HepG2 (cell line): Measurements from ENCODE around the gene SLC19A3. TPM values are rescaled to one million over a fixed set of nuclear protein-coding genes. Genes with fewer than 3 reads are reported as not detected.

Experiments
- EEA1 ChIP-seq: sonication (generic); formaldehyde crosslinking; IDR thresholded peaks from 2 replicates; pipeline ENCODE4 v1.5.1; 2020; ENCODE audit warnings: mild to moderate bottlenecking, missing genetic modification reagents, borderline replicate concordance
- HNRNPLL ChIP-seq: fragments of 200-400 bp; formaldehyde crosslinking; IDR thresholded peaks from 2 replicates; pipeline ENCODE4 v1.6.1; 2017; ENCODE audit warnings: mild to moderate bottlenecking, low read depth, low read length; ENCODE audit not compliant: poor library complexity, severe bottlenecking
- KDM4B ChIP-seq: sonication (generic); formaldehyde crosslinking; IDR thresholded peaks from 2 replicates; pipeline ENCODE4 v1.4.0; 2020; ENCODE audit warnings: missing genetic modification reagents
- TAF15 ChIP-seq: fragments of 200-400 bp; formaldehyde crosslinking; IDR thresholded peaks from one replicate; pipeline ENCODE4 v1.6.1; 2018; ENCODE audit warnings: mild to moderate bottlenecking, low read depth, low read length; ENCODE audit not compliant: poor library complexity, severe bottlenecking
- ZNF20 ChIP-seq: sonication (generic); formaldehyde crosslinking; IDR thresholded peaks from 2 replicates; pipeline ENCODE4 v1.4.0; 2020; ENCODE audit warnings: mild to moderate bottlenecking, moderate library complexity, missing genetic modification reagents
- ZNF562 ChIP-seq: sonication (generic); formaldehyde crosslinking; IDR thresholded peaks from 2 replicates; pipeline ENCODE4 v1.8.0; 2022; ENCODE audit warnings: missing genetic modification reagents, borderline replicate concordance
- polyA plus RNA-seq, 8 experiments: library from polyadenylated mRNA; depleted of rRNA in 3 of 8; stranded (reverse) in 7 of 8; unstranded in 1 of 8; fragments of >200 nt; fragmentation: Illumina TruSeq in 4 of 8; extraction: Trizol in 4 of 8; gene quantifications; 2 replicates each; pipeline versions ENCODE4 v1.2.1 to v1.2.3, GENCODE V29; 2011 to 2016; ENCODE audit warnings: low read depth in 4 of 8, missing spikeins in 1 of 8, mixed read lengths in 1 of 8; ENCODE audit not compliant: insufficient read depth in 1 of 8
- total RNA-seq, 5 experiments: library from RNA; depleted of rRNA; stranded (reverse); fragments of >200 nt; fragmentation: Illumina TruSeq; extraction: Trizol; gene quantifications; 2 replicates each; pipeline ENCODE4 v1.2.3, GENCODE V29; 2016; ENCODE audit warnings: low read depth in 1 of 5
- TF ChIP-seq, protein P1 (sequence below): sonication (generic); formaldehyde crosslinking; IDR thresholded peaks from 2 replicates; pipeline ENCODE4 v1.4.0; 2020; ENCODE audit warnings: mild to moderate bottlenecking, missing genetic modification reagents
- TF ChIP-seq, protein P2 (sequence below): sonication (generic); formaldehyde crosslinking; IDR thresholded peaks from 2 replicates; pipeline ENCODE4 v1.5.0; 2020; ENCODE audit warnings: mild to moderate bottlenecking, missing genetic modification reagents, moderate library complexity
- TF ChIP-seq, protein P3 (sequence below): sonication (generic); formaldehyde crosslinking; IDR thresholded peaks from 2 replicates; pipeline ENCODE4 v1.5.1; 2020; ENCODE audit warnings: missing genetic modification reagents, mild to moderate bottlenecking, borderline replicate concordance
- TF ChIP-seq, protein P4 (sequence below): sonication (generic); formaldehyde crosslinking; IDR thresholded peaks from 2 replicates; pipeline ENCODE4 v1.5.0; 2020; ENCODE audit warnings: missing genetic modification reagents, mild to moderate bottlenecking, borderline replicate concordance
- TF ChIP-seq, protein P5 (sequence below): sonication (generic); formaldehyde crosslinking; IDR thresholded peaks from 2 replicates; pipeline ENCODE4 v1.4.0; 2020; ENCODE audit warnings: missing genetic modification reagents, mild to moderate bottlenecking, borderline replicate concordance

Gene SLC19A3
- total and polyA plus RNA-seq, 2 of the 13 experiments (the other 11 are each of a cell fraction or from before 2014, with no cell fraction given), result 2.3 to 5.2 TPM

DNA sequence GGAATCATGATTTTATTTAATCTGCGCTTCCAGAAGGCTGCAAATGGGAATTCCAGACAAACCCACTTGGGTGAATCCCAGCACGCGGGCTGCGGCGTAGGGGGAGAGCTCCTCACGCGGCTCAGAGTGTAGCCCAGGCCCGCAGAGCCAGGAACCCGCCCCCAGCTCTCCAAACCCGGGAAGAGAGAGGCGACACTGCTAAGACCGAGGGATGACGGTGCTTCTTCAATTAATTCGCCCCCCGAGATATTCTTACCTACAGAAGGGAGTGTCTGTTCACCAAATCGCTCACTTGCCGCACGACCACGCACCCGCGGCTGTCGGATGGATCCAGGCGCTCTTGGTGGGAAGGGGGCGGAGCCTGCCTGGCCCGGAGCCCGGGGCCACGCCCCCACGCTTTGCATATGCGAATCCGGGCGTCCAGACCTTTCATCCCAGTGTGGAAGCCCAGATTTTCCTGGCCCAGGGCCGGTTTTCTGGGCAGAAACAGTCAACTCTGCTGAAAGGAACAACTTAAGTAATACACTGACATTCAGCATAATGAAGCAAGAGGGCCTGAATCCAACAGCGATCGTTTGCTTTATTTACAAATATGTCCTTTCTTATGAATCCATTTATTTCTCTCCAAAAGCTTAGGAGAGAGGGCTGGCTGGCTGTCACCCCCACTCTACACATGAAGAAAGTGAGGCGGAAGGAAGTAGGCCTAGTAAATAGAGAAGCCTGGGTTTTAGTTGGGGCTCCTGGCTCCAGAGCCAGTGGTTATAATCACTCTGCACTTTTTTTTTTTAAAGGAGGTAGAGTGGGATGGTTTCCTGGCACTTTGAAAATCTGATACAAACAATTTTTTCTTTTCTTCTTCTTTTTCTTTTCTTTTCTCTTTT, at the start of gene SLC19A3 (continued):
- TF ChIP-seq, protein P1, sequence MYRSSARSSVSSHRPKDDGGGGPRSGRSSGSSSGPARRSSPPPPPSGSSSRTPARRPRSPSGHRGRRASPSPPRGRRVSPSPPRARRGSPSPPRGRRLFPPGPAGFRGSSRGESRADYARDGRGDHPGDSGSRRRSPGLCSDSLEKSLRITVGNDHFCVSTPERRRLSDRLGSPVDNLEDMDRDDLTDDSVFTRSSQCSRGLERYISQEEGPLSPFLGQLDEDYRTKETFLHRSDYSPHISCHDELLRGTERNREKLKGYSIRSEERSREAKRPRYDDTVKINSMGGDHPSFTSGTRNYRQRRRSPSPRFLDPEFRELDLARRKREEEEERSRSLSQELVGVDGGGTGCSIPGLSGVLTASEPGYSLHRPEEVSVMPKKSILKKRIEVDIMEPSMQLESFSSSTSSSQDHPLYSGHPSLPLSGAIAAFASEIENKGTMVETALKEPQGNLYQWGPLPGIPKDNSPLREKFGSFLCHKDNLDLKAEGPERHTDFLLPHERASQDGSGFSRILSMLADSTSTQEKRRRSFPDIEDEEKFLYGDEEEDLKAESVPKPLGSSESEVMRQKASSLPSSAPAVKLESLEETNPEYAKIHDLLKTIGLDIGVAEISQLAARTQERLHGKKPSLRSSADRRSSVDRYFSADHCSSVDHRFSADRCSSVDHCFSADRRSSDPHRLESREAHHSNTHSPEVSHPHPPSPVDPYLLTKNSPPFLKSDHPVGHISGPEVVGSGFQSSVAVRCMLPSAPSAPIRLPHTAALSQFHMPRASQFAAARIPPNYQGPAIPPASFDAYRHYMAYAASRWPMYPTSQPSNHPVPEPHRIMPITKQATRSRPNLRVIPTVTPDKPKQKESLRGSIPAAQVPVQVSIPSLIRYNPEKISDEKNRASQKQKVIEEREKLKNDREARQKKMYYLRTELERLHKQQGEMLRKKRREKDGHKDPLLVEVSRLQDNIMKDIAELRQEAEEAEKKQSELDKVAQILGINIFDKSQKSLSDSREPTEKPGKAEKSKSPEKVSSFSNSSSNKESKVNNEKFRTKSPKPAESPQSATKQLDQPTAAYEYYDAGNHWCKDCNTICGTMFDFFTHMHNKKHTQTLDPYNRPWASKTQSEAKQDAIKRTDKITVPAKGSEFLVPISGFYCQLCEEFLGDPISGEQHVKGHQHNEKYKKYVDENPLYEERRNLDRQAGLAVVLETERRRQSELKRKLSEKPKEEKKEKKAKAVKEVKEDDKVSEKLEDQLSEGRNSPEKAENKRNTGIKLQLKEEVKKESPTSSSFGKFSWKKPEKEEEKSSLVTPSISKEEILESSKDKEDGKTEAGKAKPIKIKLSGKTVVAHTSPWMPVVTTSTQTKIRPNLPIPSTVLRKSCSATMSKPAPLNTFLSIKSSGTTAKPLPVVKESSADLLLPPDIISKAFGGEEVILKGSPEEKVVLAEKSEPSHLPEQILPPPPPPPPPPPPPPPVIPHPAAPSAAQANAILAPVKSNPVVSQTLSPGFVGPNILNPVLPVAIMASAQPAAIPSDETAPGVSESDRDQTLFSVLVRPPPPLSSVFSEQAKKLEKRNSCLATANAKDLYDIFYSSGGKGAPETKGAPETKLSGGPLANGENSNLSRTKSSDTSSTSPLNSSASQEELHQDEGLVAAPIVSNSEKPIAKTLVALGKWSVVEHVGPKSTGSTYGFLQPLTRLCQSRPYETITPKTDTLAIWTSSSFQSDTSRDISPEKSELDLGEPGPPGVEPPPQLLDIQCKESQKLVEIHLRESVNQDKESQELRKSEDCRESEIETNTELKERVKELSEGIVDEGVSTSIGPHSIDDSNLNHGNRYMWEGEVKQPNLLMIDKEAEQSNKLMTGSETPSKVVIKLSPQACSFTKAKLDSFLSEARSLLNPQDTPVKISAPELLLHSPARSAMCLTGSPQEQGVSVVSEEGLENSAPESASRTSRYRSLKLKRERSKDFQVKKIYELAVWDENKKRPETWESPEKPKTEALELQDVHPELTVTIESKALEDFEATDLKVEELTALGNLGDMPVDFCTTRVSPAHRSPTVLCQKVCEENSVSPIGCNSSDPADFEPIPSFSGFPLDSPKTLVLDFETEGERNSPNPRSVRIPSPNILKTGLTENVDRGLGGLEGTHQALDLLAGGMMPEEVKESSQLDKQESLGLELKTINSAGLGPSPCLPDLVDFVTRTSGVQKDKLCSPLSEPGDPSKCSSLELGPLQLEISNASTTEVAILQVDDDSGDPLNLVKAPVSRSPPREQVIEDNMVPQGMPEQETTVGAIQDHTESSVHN (CRISPR knock-in tag), result no peak
- TF ChIP-seq ZNF562 (no peak), ZNF20 (CRISPR knock-in tag) (0 out of 2 replicates have a peak, but pooled peaks have one; percentile 43), EEA1 (CRISPR knock-in tag) (no peak), TAF15 (no peak), KDM4B (CRISPR knock-in tag) (no peak), HNRNPLL (peak; percentile 54)
- TF ChIP-seq, protein P2, sequence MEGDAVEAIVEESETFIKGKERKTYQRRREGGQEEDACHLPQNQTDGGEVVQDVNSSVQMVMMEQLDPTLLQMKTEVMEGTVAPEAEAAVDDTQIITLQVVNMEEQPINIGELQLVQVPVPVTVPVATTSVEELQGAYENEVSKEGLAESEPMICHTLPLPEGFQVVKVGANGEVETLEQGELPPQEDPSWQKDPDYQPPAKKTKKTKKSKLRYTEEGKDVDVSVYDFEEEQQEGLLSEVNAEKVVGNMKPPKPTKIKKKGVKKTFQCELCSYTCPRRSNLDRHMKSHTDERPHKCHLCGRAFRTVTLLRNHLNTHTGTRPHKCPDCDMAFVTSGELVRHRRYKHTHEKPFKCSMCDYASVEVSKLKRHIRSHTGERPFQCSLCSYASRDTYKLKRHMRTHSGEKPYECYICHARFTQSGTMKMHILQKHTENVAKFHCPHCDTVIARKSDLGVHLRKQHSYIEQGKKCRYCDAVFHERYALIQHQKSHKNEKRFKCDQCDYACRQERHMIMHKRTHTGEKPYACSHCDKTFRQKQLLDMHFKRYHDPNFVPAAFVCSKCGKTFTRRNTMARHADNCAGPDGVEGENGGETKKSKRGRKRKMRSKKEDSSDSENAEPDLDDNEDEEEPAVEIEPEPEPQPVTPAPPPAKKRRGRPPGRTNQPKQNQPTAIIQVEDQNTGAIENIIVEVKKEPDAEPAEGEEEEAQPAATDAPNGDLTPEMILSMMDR (CRISPR knock-in tag), result no peak
- TF ChIP-seq, protein P3, sequence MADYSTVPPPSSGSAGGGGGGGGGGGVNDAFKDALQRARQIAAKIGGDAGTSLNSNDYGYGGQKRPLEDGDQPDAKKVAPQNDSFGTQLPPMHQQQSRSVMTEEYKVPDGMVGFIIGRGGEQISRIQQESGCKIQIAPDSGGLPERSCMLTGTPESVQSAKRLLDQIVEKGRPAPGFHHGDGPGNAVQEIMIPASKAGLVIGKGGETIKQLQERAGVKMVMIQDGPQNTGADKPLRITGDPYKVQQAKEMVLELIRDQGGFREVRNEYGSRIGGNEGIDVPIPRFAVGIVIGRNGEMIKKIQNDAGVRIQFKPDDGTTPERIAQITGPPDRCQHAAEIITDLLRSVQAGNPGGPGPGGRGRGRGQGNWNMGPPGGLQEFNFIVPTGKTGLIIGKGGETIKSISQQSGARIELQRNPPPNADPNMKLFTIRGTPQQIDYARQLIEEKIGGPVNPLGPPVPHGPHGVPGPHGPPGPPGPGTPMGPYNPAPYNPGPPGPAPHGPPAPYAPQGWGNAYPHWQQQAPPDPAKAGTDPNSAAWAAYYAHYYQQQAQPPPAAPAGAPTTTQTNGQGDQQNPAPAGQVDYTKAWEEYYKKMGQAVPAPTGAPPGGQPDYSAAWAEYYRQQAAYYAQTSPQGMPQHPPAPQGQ (CRISPR knock-in tag), result no peak
- TF ChIP-seq, protein P4, sequence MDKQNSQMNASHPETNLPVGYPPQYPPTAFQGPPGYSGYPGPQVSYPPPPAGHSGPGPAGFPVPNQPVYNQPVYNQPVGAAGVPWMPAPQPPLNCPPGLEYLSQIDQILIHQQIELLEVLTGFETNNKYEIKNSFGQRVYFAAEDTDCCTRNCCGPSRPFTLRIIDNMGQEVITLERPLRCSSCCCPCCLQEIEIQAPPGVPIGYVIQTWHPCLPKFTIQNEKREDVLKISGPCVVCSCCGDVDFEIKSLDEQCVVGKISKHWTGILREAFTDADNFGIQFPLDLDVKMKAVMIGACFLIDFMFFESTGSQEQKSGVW (CRISPR knock-in tag), result no peak
- TF ChIP-seq, protein P5, sequence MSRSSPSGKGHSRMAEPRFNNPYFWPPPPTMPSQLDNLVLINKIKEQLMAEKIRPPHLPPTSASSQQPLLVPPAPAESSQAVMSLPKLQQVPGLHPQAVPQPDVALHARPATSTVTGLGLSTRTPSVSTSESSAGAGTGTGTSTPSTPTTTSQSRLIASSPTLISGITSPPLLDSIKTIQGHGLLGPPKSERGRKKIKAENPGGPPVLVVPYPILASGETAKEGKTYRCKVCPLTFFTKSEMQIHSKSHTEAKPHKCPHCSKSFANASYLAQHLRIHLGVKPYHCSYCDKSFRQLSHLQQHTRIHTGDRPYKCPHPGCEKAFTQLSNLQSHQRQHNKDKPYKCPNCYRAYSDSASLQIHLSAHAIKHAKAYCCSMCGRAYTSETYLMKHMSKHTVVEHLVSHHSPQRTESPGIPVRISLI (CRISPR knock-in tag), result no peak
